ENCODE data around the gene BCL2.

The BCL2 gene

DNA sequence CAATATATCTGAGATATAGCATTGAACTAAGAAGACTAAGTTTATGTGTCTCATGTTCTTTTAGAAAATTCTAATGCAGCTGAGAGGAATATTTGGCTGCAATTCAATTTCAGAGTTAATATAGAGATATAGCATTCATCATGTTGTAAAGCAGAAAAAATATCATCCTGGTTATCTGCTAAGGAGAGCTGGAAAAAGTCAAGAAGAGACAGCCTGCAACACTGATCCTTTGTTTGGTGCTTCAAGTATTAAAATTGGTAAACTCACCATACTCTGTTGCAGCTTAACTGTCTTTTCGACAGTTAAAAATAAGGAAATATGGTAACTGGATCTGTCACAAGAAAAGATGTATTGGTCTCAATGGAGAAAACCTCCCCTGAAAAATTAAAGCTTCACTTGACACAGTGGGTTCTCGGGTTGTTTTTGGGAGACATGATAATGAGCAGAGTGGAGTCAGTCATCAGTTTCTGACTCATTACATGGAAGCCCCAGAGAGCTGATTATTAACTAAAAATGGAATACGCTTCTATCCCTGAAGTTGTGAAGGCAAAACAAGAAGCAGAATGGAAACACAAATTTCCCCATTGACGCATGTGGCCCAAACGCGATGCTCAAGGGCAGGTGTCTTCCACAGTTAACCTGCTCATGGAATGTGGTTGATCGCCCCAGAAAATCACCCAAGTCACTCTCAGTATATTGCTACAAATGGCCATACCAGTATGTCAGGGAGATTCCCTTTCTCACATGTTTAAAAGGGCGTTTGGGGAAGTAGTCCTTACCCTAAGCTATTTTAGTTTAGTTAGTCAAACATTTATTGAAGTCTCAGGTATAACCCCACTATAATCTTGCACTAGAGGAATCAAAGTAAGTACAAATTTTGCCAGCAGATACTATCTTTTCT is 8.2 kb downstream of the BCL2 start:
- 86 to 90% methylated on average over 7 to 8 of the region's 8 CpGs for WGBS, 2 experiments
- H3K4me1 ChIP-seq (ENCODE audit: control insufficient read depth, insufficient read depth, low read length): peaks cover 3% of the 10 kb centered on the region
- no peaks in the 10 kb centered on the region for H3K36me3 ChIP-seq (ENCODE audit: control insufficient read depth, insufficient read depth, low read length)
- peaks cover 3% of the 10 kb centered on the region for H3K27me3 ChIP-seq (ENCODE audit: control insufficient read depth, insufficient read depth, low read length, poor library complexity, severe bottlenecking)
- no peaks in the 10 kb centered on the region for H3K9me3 ChIP-seq (ENCODE audit: control insufficient read depth, low read length)
- H3K4me3 ChIP-seq (ENCODE audit: insufficient read depth, low read depth, low read length): no peak overlapping the region
- no peak overlapping the region for H3K27ac ChIP-seq (ENCODE audit: insufficient read depth, low read depth, low read length, poor library complexity, severe bottlenecking)

DNA sequence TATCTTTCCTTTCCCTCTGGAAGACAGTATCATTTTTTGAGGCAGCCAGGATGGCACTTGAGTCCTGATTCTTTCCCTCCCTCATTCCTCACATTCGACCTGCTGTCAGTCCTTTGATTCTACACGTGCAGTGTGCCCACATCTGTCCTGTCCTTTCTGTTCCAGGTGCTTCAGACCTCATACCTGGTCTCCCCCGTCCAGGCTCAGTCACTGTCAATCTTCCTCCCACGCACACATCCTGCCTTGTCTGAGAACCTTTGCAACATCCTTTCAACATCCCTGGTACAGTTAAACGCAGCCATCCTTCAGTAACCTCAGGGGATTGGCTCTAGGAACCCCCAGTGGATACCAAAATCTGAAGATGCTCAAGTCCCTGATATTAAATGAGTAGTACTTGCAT is 10.1 kb downstream of the BCL2 start:
- Histone ChIP-seq H3K4me1 (ENCODE audit: control insufficient read depth, insufficient read depth, low read length) (peaks cover 3% of the 10 kb centered on the region), H3K9me3 (ENCODE audit: control insufficient read depth, low read length) (no peaks in the 10 kb centered on the region), H3K36me3 (ENCODE audit: control insufficient read depth, insufficient read depth, low read length) (no peaks in the 10 kb centered on the region), H3K27me3 (ENCODE audit: control insufficient read depth, insufficient read depth, low read length, poor library complexity, severe bottlenecking) (no peaks in the 10 kb centered on the region), H3K4me3 (ENCODE audit: insufficient read depth, low read depth, low read length) (no peak overlapping the region), H3K27ac (ENCODE audit: insufficient read depth, low read depth, low read length, poor library complexity, severe bottlenecking) (no peak overlapping the region)
- 82 to 90% methylated on average over 5 of the region's 5 CpGs for WGBS, 2 experiments

DNA sequence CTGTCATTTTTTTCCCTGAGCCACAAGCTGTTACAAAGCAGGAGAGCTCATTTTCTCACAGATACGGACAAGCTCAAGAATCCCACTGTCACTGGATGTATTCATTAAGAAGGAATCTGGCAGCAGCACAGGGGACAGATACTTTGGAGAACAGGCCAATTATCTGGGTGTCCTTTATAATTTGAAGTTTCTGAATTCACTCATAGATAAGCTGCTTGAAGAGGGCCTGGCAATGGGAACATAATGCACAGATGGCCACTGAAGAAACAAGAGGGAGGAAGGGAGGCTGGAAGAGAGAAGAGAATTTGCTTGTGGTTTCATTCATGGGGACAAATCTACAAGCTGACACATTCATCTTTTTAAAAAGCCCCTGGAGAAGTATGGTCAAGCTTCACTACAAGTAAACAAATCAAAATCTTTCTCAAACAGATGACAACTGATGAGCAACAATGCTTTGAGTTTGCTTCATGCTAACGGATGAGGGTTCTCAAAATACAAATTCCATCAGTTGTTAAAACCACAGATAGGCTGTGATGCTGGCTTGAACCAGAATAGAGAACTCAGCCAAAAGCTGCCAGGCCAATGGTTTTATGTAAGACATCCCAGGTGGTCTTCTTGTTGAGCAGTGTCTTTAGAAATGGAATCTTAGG is 11.9 kb downstream of the BCL2 start:
- H3K27ac ChIP-seq (ENCODE audit: insufficient read depth, low read depth, low read length, poor library complexity, severe bottlenecking): no peak overlapping the region
- WGBS, 2 experiments: 78 to 80% methylated on average over 2 of the region's 2 CpGs
- peaks cover 3% of the 10 kb centered on the region for H3K4me1 ChIP-seq (ENCODE audit: control insufficient read depth, insufficient read depth, low read length)

DNA sequence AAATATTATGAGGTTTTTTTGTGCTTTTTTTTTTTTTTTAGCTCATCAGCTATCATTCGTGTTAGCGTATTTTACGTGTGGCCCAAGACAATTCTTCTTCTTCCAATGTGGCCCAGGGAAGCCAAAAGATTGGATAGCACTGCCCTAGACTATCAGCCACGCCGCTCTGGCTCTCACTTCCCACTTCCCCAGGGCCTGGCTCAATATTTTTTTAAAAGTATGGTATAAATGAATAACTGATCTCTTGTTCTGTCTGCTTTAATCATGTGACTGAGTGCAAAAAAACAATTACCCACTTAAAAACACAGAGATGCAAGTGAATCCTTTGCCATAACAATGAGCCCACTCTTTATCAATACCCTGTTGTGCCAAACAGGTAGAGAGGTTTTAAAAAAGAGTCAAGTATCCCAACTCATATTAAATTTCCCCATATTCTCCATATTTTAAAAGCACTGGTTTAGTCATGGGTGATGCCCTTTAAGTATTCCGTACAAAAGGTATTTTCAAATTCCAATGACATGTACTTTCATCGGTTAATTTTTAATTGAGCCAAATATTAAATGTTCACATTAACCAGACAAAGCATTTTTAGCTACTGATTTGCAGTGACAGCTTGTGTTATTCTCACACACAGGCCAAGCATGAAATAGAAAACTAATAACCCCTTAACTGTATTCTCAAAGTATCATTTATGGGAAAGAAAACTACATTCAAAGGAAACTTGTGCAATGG is 12.6 kb downstream of the BCL2 start:
- WGBS, 2 experiments: 94 to 95% methylated on average over 6 to 7 of the region's 7 CpGs
- Histone ChIP-seq H3K4me3 (ENCODE audit: insufficient read depth, low read depth, low read length) (no peak overlapping the region), H3K4me1 (ENCODE audit: control insufficient read depth, insufficient read depth, low read length) (peaks cover 3% of the 10 kb centered on the region), H3K27me3 (ENCODE audit: control insufficient read depth, insufficient read depth, low read length, poor library complexity, severe bottlenecking) (no peaks in the 10 kb centered on the region), H3K27ac (ENCODE audit: insufficient read depth, low read depth, low read length, poor library complexity, severe bottlenecking) (no peak overlapping the region), H3K9me3 (ENCODE audit: control insufficient read depth, low read length) (no peaks in the 10 kb centered on the region), H3K36me3 (ENCODE audit: control insufficient read depth, insufficient read depth, low read length) (no peaks in the 10 kb centered on the region)

More for the DNA sequence above, 11.9 kb downstream of the BCL2 start:
- Histone ChIP-seq H3K4me3 (ENCODE audit: insufficient read depth, low read depth, low read length) (no peak overlapping the region), H3K27me3 (ENCODE audit: control insufficient read depth, insufficient read depth, low read length, poor library complexity, severe bottlenecking) (no peaks in the 10 kb centered on the region), H3K36me3 (ENCODE audit: control insufficient read depth, insufficient read depth, low read length) (no peaks in the 10 kb centered on the region), H3K9me3 (ENCODE audit: control insufficient read depth, low read length) (no peaks in the 10 kb centered on the region)

DNA sequence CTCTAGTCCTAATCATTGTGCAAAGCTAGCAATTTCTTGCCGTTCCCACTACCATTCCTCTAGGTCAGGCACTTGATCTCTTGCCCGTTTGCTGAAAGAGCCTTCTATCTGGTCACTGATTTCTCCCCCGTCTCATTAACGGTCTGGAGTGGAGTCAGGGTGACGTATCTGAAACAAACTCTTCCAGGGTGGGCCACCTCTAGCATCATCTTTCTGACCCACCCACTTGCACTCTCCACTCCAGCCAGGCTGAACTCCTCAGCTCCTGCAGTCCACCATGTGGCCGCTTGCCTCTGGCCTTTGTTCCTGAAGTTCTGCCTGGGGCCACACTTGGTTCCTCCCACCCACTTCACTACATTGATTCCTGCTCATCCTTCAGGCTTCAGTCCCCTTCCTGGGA is 13.3 kb downstream of the BCL2 start:
- Histone ChIP-seq H3K27me3 (ENCODE audit: control insufficient read depth, insufficient read depth, low read length, poor library complexity, severe bottlenecking) (no peaks in the 10 kb centered on the region), H3K4me1 (ENCODE audit: control insufficient read depth, insufficient read depth, low read length) (peaks cover 3% of the 10 kb centered on the region), H3K36me3 (ENCODE audit: control insufficient read depth, insufficient read depth, low read length) (no peaks in the 10 kb centered on the region), H3K27ac (ENCODE audit: insufficient read depth, low read depth, low read length, poor library complexity, severe bottlenecking) (no peak overlapping the region), H3K9me3 (ENCODE audit: control insufficient read depth, low read length) (no peaks in the 10 kb centered on the region), H3K4me3 (ENCODE audit: insufficient read depth, low read depth, low read length) (no peak overlapping the region)
- WGBS, 2 experiments: 93% methylated on average over 6 of the region's 6 CpGs

DNA sequence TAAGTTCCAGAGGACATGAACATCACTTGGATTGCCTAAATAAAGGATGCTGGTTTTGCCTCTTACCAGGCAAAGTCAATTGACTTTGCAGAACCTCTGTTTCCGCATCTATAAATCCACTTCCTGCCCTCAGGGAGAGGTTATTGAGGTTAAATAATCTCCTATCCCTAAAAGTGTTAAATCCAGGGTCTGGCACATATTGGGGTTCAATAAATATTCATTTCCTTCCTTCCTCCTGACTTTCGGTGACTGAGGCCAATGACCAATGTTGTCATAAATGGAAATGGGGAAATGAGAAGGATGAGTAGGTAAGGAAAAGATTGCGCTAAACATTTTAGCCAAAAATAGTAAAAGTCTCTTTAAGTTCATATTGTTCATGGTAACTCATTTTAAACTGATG is 16.0 kb downstream of the BCL2 start:
- H3K27me3 ChIP-seq (ENCODE audit: control insufficient read depth, insufficient read depth, low read length, poor library complexity, severe bottlenecking): no peaks in the 10 kb centered on the region
- 80 to 97% methylated on average over 1 to 3 of the region's 3 CpGs for WGBS, 2 experiments
- no peak overlapping the region for H3K4me3 ChIP-seq (ENCODE audit: insufficient read depth, low read depth, low read length)

DNA sequence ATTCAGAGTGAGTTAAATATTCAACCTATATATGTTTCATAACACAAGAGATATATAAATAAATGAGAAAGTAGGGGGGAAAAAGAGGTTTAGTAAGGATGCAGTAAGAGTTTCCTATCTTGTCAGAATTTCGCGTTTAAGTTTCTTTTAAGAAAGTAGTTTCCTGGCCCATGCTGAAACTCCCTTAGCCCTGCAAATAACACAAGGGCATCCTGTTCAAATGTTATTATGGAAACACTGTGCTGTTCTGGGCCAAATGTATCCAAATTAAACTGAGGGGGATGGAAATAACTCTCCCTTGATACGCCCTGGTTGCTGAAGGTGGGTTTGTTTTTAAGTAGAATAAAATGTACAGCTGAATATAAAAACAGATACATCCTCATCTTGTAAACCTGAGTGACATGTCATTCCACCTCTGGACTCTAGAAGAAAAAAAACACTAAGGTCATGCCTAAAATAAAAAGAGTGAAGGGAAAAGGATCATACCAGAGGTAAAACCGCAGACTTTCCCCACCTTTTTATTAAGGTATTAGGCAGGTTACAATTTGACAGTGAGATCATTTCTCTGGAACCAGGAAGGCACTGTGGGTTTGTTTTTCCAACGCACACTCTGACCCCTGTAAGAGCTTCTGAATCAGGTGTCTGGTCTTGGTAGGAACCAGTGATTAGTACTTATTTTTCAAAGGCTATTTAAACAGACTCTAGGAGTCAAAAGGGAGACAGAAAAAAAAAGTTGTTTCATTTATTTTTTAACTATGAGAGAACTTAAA is 16.7 kb downstream of the BCL2 start:
- H3K9me3 ChIP-seq (ENCODE audit: control insufficient read depth, low read length): no peaks in the 10 kb centered on the region
- H3K27ac ChIP-seq (ENCODE audit: insufficient read depth, low read depth, low read length, poor library complexity, severe bottlenecking): no peak overlapping the region
- no peaks in the 10 kb centered on the region for H3K36me3 ChIP-seq (ENCODE audit: control insufficient read depth, insufficient read depth, low read length)
- no peaks in the 10 kb centered on the region for H3K27me3 ChIP-seq (ENCODE audit: control insufficient read depth, insufficient read depth, low read length, poor library complexity, severe bottlenecking)
- peaks cover 3% of the 10 kb centered on the region for H3K4me1 ChIP-seq (ENCODE audit: control insufficient read depth, insufficient read depth, low read length)
- no peak overlapping the region for H3K4me3 ChIP-seq (ENCODE audit: insufficient read depth, low read depth, low read length)
- 93 to 94% methylated on average over 4 to 5 of the region's 5 CpGs for WGBS, 2 experiments

More for the DNA sequence above, 16.0 kb downstream of the BCL2 start:
- H3K9me3 ChIP-seq (ENCODE audit: control insufficient read depth, low read length): no peaks in the 10 kb centered on the region
- H3K4me1 ChIP-seq (ENCODE audit: control insufficient read depth, insufficient read depth, low read length): peaks cover 3% of the 10 kb centered on the region
- H3K36me3 ChIP-seq (ENCODE audit: control insufficient read depth, insufficient read depth, low read length): no peaks in the 10 kb centered on the region
- no peak overlapping the region for H3K27ac ChIP-seq (ENCODE audit: insufficient read depth, low read depth, low read length, poor library complexity, severe bottlenecking)

DNA sequence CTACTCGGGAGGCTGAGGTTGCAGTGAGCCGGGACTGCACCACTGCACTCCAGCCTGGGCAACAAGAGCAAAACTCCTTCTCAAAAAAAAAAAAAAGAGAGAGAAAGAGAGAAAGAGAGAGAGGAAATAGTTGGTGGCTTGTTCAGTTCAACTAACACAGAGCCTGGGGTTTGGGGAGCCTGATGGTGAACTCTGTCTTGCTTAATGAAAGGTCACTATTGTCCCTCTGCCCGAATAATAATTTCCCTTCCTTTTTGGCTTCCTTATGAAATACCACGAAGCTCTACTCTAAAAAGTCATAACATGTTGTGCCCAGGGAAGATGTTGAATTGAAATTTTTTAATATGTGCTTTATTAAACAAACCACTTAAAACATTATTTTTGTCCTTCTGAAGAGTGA is 17.3 kb downstream of the BCL2 start:
- 89 to 93% methylated on average over 3 to 4 of the region's 4 CpGs for WGBS, 2 experiments
- Histone ChIP-seq H3K9me3 (ENCODE audit: control insufficient read depth, low read length) (no peaks in the 10 kb centered on the region), H3K4me1 (ENCODE audit: control insufficient read depth, insufficient read depth, low read length) (no peaks in the 10 kb centered on the region), H3K27me3 (ENCODE audit: control insufficient read depth, insufficient read depth, low read length, poor library complexity, severe bottlenecking) (no peaks in the 10 kb centered on the region), H3K27ac (ENCODE audit: insufficient read depth, low read depth, low read length, poor library complexity, severe bottlenecking) (no peak overlapping the region), H3K4me3 (ENCODE audit: insufficient read depth, low read depth, low read length) (no peak overlapping the region), H3K36me3 (ENCODE audit: control insufficient read depth, insufficient read depth, low read length) (no peaks in the 10 kb centered on the region)

DNA sequence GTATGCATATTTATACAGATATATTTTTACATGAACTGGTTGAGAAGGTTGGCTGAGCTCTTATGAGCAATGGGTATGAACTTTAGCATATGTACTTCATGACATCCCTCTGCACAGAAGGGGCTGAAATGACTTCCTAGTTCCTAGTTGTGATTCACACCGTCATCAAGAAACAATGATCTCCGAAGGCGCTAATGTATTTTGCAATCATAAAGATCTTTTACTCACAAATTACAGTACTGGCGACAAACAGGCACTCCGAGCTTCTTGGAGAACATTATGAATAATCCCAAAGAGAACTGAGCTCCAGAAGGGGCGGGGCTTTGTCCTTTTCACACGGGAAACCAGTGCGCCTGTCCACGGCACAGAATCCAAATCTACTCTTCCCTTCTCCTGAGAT is 18.1 kb downstream of the BCL2 start:
- Histone ChIP-seq H3K4me1 (ENCODE audit: control insufficient read depth, insufficient read depth, low read length) (no peaks in the 10 kb centered on the region), H3K4me3 (ENCODE audit: insufficient read depth, low read depth, low read length) (no peak overlapping the region), H3K36me3 (ENCODE audit: control insufficient read depth, insufficient read depth, low read length) (no peaks in the 10 kb centered on the region), H3K9me3 (ENCODE audit: control insufficient read depth, low read length) (no peaks in the 10 kb centered on the region), H3K27ac (ENCODE audit: insufficient read depth, low read depth, low read length, poor library complexity, severe bottlenecking) (no peak overlapping the region), H3K27me3 (ENCODE audit: control insufficient read depth, insufficient read depth, low read length, poor library complexity, severe bottlenecking) (no peaks in the 10 kb centered on the region)
- WGBS, 2 experiments: 89 to 91% methylated on average over 9 of the region's 9 CpGs
